ENCODE results near the gene SLC13A1.

GRCh38 chr7:123131556-123131955 lies 68.2 kb downstream of the SLC13A1 start:
- TF ChIP-seq ZNF398 (tag by site-specific recombination; IDR thresholded peaks at IDR 0.05): no peak
- no peak for TF ChIP-seq CTCF (tag by site-specific recombination; IDR thresholded peaks at IDR 0.05)
- no peak for TF ChIP-seq IKZF3 (tag by site-specific recombination; IDR thresholded peaks at IDR 0.05)
- no peak for TF ChIP-seq ZNF555 (tag by site-specific recombination; conservative IDR thresholded peaks at IDR 0.05)
- no peak for TF ChIP-seq SCRT1 (tag by site-specific recombination; IDR thresholded peaks at IDR 0.05; ENCODE audit: borderline replicate concordance)
- no peak for TF ChIP-seq ZBTB8A (tag by site-specific recombination; IDR thresholded peaks at IDR 0.05)
